PC-9 (cell line): ENCODE measurements around the gene MEIS2. TPM values are rescaled to one million over a fixed set of nuclear protein-coding genes. Genes with fewer than 3 reads are reported as not detected.

ENCODE experiments used
- BruUV-seq: library from RNA; stranded (reverse); fragments of 400-500 nt; replicated peaks from 2 replicates; lab custom pipeline; 2021; lab: Mats Ljungman, UMichigan
- CTCF ChIA-PET: fragments of 300-600 bp; sonication (Branson Sonifier 250); formaldehyde crosslinking; loops from one replicate; lab custom pipeline; 2022; ENCODE audit warnings: antibody characterized with exemption; lab: Charles Lee
- POLR2A ChIA-PET: fragments of 300-600 bp; sonication (Branson Sonifier 250); formaldehyde crosslinking; loops from one replicate; lab custom pipeline; 2022; ENCODE audit warnings: antibody characterized with exemption; ENCODE audit not compliant: unreplicated experiment; lab: Charles Lee
- DNase-seq, 2 experiments: peaks; one replicate each; pipeline versions ENCODE4 v3.0.0 to v3.0.0-alpha.2; 2015 to 2022; ENCODE audit warnings: mixed read lengths in 1 of 2
- H2AFZ ChIP-seq: fragments of 200-600 bp; sonication (generic); 2 replicates; pipeline ENCODE4 v1.8.1; 2017; ENCODE audit warnings: antibody characterized with exemption
- H3F3A ChIP-seq: fragments of 200-600 bp; sonication (generic); 2 replicates; pipeline ENCODE4 v1.8.1; 2017; ENCODE audit warnings: antibody characterized with exemption, mild to moderate bottlenecking, low read depth; ENCODE audit not compliant: insufficient read depth
- H3K27ac ChIP-seq: fragments of 200-600 bp; sonication (generic); 2 replicates; pipeline ENCODE4 v1.6.1; 2016; ENCODE audit warnings: mixed run types
- H3K27me3 ChIP-seq: fragments of 200-600 bp; sonication (generic); 2 replicates; pipeline ENCODE4 v1.6.1; 2016; ENCODE audit warnings: low read depth, mixed run types; ENCODE audit not compliant: insufficient read depth
- H3K36me3 ChIP-seq: fragments of 200-600 bp; sonication (generic); 2 replicates; pipeline ENCODE4 v1.6.1; 2016; ENCODE audit warnings: low read depth, mixed run types
- H3K4me1 ChIP-seq: fragments of 200-600 bp; sonication (generic); replicated peaks from 2 replicates; pipeline ENCODE4 v1.6.1; 2016; ENCODE audit warnings: mixed run types; ENCODE audit not compliant: insufficient read depth
- H3K4me2 ChIP-seq: fragments of 200-600 bp; sonication (generic); 2 replicates; pipeline ENCODE4 v1.6.1; 2017; ENCODE audit warnings: mixed run types
- H3K4me3 ChIP-seq: fragments of 200-600 bp; sonication (generic); 2 replicates; pipeline ENCODE4 v1.6.1; 2016; ENCODE audit warnings: mixed run types
- H3K79me2 ChIP-seq: fragments of 200-600 bp; sonication (generic); 2 replicates; pipeline ENCODE4 v1.6.1; 2017; ENCODE audit warnings: low read depth, mixed run types
- H3K9me2 ChIP-seq: fragments of 200-600 bp; sonication (generic); 2 replicates; pipeline ENCODE4 v1.8.1; 2017; ENCODE audit warnings: mild to moderate bottlenecking; ENCODE audit not compliant: insufficient read depth
- H3K9me3 ChIP-seq: fragments of 200-600 bp; sonication (generic); 2 replicates; pipeline ENCODE4 v1.8.1; 2016; ENCODE audit warnings: low read depth; ENCODE audit not compliant: insufficient read depth
- H4K20me1 ChIP-seq: fragments of 200-600 bp; sonication (generic); 2 replicates; pipeline ENCODE4 v1.8.1; 2017; ENCODE audit not compliant: insufficient read depth
- EZH2 ChIP-seq: fragments of 200-600 bp; sonication (generic); IDR thresholded peaks from 2 replicates; pipeline ENCODE4 v1.8.0; 2017; ENCODE audit warnings: antibody characterized with exemption, low read depth
- intact Hi-C: fragments of 100-400 bp; cut with micrococcal nuclease; formaldehyde crosslinking; loops from one replicate; pipeline ENCODE4 v1.10.0; 2022; ENCODE audit not compliant: unreplicated experiment
- total RNA-seq: library from RNA; stranded (reverse); gene quantifications from 2 replicates; pipeline ENCODE4 v1.2.3, GENCODE V29; 2021
- TF ChIP-seq, protein P1 (sequence below): fragments of 200-600 bp; sonication (generic); conservative IDR thresholded peaks from 2 replicates; pipeline ENCODE4 v1.6.1; 2017; ENCODE audit warnings: mixed run types, antibody characterized with exemption, mild to moderate bottlenecking, moderate library complexity

The MEIS2 gene
- total RNA-seq, 1 experiment from 2014 or later: 29.1 TPM

DNA sequence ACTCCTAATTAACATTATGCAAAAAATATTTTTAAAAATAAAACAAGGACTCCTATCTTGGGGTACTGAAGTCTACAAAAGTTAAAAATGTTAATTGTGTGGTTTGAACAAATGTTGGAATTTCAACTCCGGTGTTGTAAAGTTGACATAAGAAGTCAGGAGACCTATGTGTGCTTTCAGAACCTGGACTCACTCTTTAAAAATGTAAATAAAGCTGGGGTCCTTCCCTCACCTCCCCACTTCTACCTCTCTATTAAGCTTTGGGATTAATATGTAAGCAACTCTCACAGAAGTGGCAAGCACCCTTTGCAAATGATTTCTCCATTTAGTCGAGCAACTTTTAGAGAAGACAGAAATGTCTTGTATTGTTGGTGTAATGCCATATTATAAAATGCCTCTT lies 11.9 kb downstream of the MEIS2 start:
- Histone ChIP-seq H3K4me3 (no peak overlapping the region), H3K27ac (no peak overlapping the region), H3K9me3 (no peaks in the 10 kb centered on the region), H3K4me2 (no peak overlapping the region), H3K27me3 (no peaks in the 10 kb centered on the region), H3K9me2 (no peaks in the 10 kb centered on the region), H3K36me3 (peaks cover 9% of the 10 kb centered on the region), H3F3A (no peaks in the 10 kb centered on the region), H4K20me1 (no peaks in the 10 kb centered on the region), H3K79me2 (no peaks in the 10 kb centered on the region), H2AFZ (no peak overlapping the region), H3K4me1 (no peaks in the 10 kb centered on the region)
- DNase-seq: no peak
- no TSS peak for BruUV-seq
- TF ChIP-seq, protein P1, sequence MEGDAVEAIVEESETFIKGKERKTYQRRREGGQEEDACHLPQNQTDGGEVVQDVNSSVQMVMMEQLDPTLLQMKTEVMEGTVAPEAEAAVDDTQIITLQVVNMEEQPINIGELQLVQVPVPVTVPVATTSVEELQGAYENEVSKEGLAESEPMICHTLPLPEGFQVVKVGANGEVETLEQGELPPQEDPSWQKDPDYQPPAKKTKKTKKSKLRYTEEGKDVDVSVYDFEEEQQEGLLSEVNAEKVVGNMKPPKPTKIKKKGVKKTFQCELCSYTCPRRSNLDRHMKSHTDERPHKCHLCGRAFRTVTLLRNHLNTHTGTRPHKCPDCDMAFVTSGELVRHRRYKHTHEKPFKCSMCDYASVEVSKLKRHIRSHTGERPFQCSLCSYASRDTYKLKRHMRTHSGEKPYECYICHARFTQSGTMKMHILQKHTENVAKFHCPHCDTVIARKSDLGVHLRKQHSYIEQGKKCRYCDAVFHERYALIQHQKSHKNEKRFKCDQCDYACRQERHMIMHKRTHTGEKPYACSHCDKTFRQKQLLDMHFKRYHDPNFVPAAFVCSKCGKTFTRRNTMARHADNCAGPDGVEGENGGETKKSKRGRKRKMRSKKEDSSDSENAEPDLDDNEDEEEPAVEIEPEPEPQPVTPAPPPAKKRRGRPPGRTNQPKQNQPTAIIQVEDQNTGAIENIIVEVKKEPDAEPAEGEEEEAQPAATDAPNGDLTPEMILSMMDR: no peak
- TF ChIP-seq EZH2: no peak
- ChIA-PET CTCF (no interaction called here), POLR2A (no interaction called here)
- intact Hi-C loops: no loop called here

DNA sequence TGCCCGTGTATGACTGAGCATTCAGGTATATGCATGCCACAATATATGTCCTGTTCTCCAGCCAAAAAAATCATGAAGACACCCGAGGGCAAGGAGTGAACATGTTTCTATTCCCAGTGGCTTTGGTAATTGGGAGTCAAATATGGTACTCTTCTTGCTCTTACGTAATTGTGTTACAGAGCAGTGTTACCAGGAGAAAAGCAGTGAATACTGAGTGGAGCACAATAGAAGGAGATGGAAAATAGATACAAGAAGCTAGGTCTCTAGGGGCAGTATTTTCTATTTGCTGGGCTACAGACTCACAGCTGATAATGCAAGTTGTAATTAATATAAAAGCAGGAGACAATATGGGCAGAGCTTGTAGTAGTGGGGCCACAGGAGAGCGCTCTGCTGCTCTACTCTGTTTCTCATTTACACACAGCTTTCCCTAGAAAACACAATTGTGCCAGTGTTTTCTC lies 13.2 kb downstream of the MEIS2 start:
- BruUV-seq: no TSS peak
- Histone ChIP-seq H3K27ac (no peak overlapping the region), H3K9me2 (no peaks in the 10 kb centered on the region), H3K4me3 (no peak overlapping the region), H3K9me3 (no peaks in the 10 kb centered on the region), H2AFZ (no peak overlapping the region), H3K27me3 (no peaks in the 10 kb centered on the region), H3K4me2 (no peak overlapping the region), H3K79me2 (no peaks in the 10 kb centered on the region), H4K20me1 (no peaks in the 10 kb centered on the region), H3F3A (no peaks in the 10 kb centered on the region), H3K36me3 (peaks cover 11% of the 10 kb centered on the region; the same call in 1 of the 2 replicates), H3K4me1 (no peaks in the 10 kb centered on the region)
- ChIA-PET POLR2A (no interaction called here), CTCF (no interaction called here)
- no peak for DNase-seq
- no peak for TF ChIP-seq EZH2
- TF ChIP-seq, protein P1: no peak
- intact Hi-C loops: no loop called here

DNA sequence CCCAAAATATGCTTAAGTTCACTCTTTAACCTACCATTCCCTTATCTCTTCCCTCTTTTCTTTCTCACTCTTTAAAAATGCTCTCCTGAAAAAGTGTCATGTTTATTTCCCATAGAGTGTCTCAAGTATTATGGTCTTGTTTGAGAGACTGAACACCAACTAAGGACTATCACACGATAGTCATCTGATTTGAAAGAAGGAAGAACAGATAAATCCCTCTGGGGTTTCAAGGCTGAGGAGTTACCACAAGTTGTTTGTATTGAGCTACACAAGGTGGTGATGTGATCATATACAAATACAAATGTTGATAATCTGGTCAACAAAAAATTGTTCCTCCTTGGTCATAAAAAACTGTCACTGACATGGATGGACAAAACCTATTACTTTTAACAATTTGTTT lies 13.8 kb downstream of the MEIS2 start:
- no peak for DNase-seq
- Histone ChIP-seq H3K36me3 (peaks cover 11% of the 10 kb centered on the region; the same call in 1 of the 2 replicates), H3K27me3 (no peaks in the 10 kb centered on the region), H3K27ac (no peak overlapping the region), H3F3A (no peaks in the 10 kb centered on the region), H3K9me2 (no peaks in the 10 kb centered on the region), H3K4me1 (no peaks in the 10 kb centered on the region), H4K20me1 (no peaks in the 10 kb centered on the region), H2AFZ (no peak overlapping the region), H3K4me2 (no peak overlapping the region), H3K9me3 (no peaks in the 10 kb centered on the region), H3K4me3 (no peak overlapping the region), H3K79me2 (no peaks in the 10 kb centered on the region)
- CTCF ChIA-PET: no interaction called here
- no TSS peak for BruUV-seq
- intact Hi-C loops: no loop called here
- TF ChIP-seq, protein P1: no peak
- TF ChIP-seq EZH2: no peak
- POLR2A ChIA-PET: no interaction called here
